Gastrocnemius medialis (tissue), 4 donors: ENCODE results near the gene STARD13. TPM values are rescaled to one million over a fixed set of nuclear protein-coding genes. Genes with fewer than 3 reads are reported as not detected.

Experiments used
- ATAC-seq, 2 donors: fragments of 150-250 bp; one replicate each; pipeline ENCODE4 v1.9.1; 2016
- DNase-seq, 2 donors: peaks; one replicate each; pipeline ENCODE4 v3.0.0-alpha.2; 2019
- H3K27ac ChIP-seq, 4 donors: fragments of 200-600 bp; sonication (generic); 1 replicate in 1 of 4; 2 replicates in 3 of 4; pipeline ENCODE4 v1.5.1; 2016 to 2018; ENCODE audit warnings: mild to moderate bottlenecking in 2 of 4, moderate library complexity in 1 of 4
- H3K27me3 ChIP-seq, 3 donors: fragments of 200-600 bp; sonication (generic) in 2 of 3; 1 replicate in 1 of 3; 2 replicates in 2 of 3; pipeline versions ENCODE4 v1.5.1 to v1.6.0; 2016 to 2019; ENCODE audit warnings: mild to moderate bottlenecking in 1 of 3, moderate library complexity in 1 of 3
- H3K36me3 ChIP-seq, 2 donors: fragments of 200-600 bp; sonication (generic) in 1 of 2; one replicate each; pipeline ENCODE4 v1.5.1; 2017 to 2018
- H3K4me1 ChIP-seq, 2 donors: fragments of 200-600 bp; sonication (generic) in 1 of 2; one replicate each; pipeline ENCODE4 v1.5.1; 2016 to 2017; ENCODE audit warnings: mild to moderate bottlenecking in 2 of 2
- H3K4me3 ChIP-seq, 4 donors: fragments of 200-600 bp; sonication (generic) in 3 of 4; 1 replicate in 1 of 4; 2 replicates in 3 of 4; pipeline ENCODE4 v1.5.1; 2016 to 2019; ENCODE audit warnings: mild to moderate bottlenecking in 2 of 4
- H3K9me3 ChIP-seq, 3 donors: fragments of 200-600 bp; sonication (generic) in 2 of 3; 1 replicate in 1 of 3; 2 replicates in 2 of 3; pipeline ENCODE4 v1.5.1; 2016 to 2019
- POLR2A ChIP-seq, 2 donors: fragments of 450-650 bp; IDR thresholded peaks; one replicate each; pipeline ENCODE4 v1.6.1; 2017; ENCODE audit warnings: antibody characterized with exemption in 2 of 2, mild to moderate bottlenecking in 2 of 2, moderate library complexity in 2 of 2
- in situ Hi-C, 4 donors: fragments of 200-750 bp; cut with MboI; loops; one replicate each; pipeline versions ENCODE4 v1.15.0 to v1.8.0; 2017; ENCODE audit warnings: low sequenced_read_pairs in 4 of 4
- intact Hi-C: fragments of 100-400 bp; cut with DNase I; formaldehyde crosslinking; loops from one replicate; pipeline ENCODE4 v1.15.1; 2023; ENCODE audit warnings: low total_unique reads
- total RNA-seq, 4 donors: library from RNA; depleted of rRNA; stranded (reverse); fragments of >200 nt; gene quantifications; one replicate each; pipeline versions ENCODE4 v1.1.0 to v1.2.3, GENCODE V29; 2016
- TF ChIP-seq, protein P1 (sequence below), 5 experiments: fragments of 450-650 bp in 3 of 5; fragments of 200-600 bp in 2 of 5; sonication (generic) in 2 of 5; IDR thresholded peaks in 4 of 5; conservative IDR thresholded peaks in 1 of 5; 1 replicate in 4 of 5; 2 replicates in 1 of 5; pipeline ENCODE4 v1.5.1; 2016 to 2019; ENCODE audit warnings: antibody characterized with exemption in 5 of 5, mild to moderate bottlenecking in 3 of 5, moderate library complexity in 3 of 5

Gene STARD13
- total RNA-seq, 4 donors from 2014 or later, result 7.7 to 19.3 (median 12.0) TPM

- H3K9me3 ChIP-seq, result no peaks in the 10 kb centered on the region
- H3K4me1 ChIP-seq, result peaks cover 12 to 42% of the 10 kb centered on the region in 2 donors
- no peak overlapping the region for H3K4me3 ChIP-seq
- no peak for DNase-seq
- TF ChIP-seq, protein P1, sequence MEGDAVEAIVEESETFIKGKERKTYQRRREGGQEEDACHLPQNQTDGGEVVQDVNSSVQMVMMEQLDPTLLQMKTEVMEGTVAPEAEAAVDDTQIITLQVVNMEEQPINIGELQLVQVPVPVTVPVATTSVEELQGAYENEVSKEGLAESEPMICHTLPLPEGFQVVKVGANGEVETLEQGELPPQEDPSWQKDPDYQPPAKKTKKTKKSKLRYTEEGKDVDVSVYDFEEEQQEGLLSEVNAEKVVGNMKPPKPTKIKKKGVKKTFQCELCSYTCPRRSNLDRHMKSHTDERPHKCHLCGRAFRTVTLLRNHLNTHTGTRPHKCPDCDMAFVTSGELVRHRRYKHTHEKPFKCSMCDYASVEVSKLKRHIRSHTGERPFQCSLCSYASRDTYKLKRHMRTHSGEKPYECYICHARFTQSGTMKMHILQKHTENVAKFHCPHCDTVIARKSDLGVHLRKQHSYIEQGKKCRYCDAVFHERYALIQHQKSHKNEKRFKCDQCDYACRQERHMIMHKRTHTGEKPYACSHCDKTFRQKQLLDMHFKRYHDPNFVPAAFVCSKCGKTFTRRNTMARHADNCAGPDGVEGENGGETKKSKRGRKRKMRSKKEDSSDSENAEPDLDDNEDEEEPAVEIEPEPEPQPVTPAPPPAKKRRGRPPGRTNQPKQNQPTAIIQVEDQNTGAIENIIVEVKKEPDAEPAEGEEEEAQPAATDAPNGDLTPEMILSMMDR (IDR thresholded peaks at IDR 0.05 in 4 of 5, conservative IDR thresholded peaks at IDR 0.05 in 1 of 5), result peak; percentile 84 to 98 (median 91)
- TF ChIP-seq POLR2A (IDR thresholded peaks at IDR 0.05), result no peak
- intact Hi-C loops, result loop anchor here (1.0 to 10.0 kb wide), 6 partner anchors 56 to 493 kb away; partner anchors contain the start of gene STARD13
- in situ Hi-C loops, result loop anchor here in 2 of 4 donors (10.0 to 25.0 kb wide), 3 partner anchors 256 to 483 kb away; no protein-coding TSS in a partner anchor
- H3K27me3 ChIP-seq, result no peaks in the 10 kb centered on the region
- peak overlapping the region; percentile 35 to 63 (median 46) for H3K27ac ChIP-seq
- H3K36me3 ChIP-seq, result no peaks in the 10 kb centered on the region
- peak; percentile 67 to 74 for ATAC-seq
These were observed 56.7 kb downstream of the STARD13 start for GRCh38 chr13:33228648-33229445.

DNA sequence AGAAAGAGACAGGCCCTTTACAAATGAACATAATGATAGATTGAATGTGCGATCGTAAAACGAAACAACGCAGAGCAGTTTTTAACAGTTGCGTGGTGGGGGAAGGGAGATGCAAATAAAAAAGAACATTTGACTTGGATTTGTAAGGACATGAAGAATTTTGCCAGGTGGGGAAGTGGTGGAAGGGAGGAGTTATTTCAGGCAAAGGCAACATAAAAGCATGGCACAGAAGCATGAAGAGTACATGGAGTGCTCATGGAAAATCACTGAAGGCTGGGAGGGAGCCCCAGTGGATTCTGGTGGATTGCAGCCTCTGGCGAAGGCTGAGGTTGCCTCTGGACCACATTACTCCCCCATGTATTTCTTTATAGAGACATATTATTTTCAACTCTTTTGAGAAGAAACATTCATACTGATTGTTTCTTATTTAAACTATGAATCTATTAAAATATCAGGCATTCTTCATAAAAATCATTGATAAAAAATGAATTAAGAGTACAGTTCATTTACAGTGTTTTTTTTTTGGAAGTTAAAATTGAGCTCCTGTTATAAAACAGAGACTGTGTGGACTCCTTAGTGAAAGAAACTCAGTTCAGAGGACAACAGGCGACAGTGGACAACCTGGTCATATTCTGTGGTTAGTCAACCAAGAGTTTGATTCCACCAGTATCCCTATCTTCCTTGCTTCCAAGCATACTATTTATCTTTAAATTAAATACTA, 57.5 kb downstream of the STARD13 start:
- Histone ChIP-seq H3K27me3 (no peaks in the 10 kb centered on the region), H3K27ac (peak overlapping the region; percentile 35 to 63 (median 46)), H3K4me3 (no peak overlapping the region), H3K9me3 (no peaks in the 10 kb centered on the region), H3K4me1 (peaks cover 12 to 42% of the 10 kb centered on the region in 2 donors), H3K36me3 (no peaks in the 10 kb centered on the region)
- intact Hi-C loops (loop anchor here (1.0 to 10.0 kb wide), 5 partner anchors 57 to 494 kb away; partner anchors contain the start of gene STARD13), in situ Hi-C loops (loop anchor here in 2 of 4 donors (10.0 to 25.0 kb wide), 3 partner anchors 257 to 484 kb away; no protein-coding TSS in a partner anchor)
- TF ChIP-seq, protein P1 (IDR thresholded peaks at IDR 0.05 in 4 of 5, conservative IDR thresholded peaks at IDR 0.05 in 1 of 5), result no peak
- TF ChIP-seq POLR2A (IDR thresholded peaks at IDR 0.05), result no peak
- peak; percentile 57 to 74 for ATAC-seq
- DNase-seq, result peak; percentile 25 to 32

DNA sequence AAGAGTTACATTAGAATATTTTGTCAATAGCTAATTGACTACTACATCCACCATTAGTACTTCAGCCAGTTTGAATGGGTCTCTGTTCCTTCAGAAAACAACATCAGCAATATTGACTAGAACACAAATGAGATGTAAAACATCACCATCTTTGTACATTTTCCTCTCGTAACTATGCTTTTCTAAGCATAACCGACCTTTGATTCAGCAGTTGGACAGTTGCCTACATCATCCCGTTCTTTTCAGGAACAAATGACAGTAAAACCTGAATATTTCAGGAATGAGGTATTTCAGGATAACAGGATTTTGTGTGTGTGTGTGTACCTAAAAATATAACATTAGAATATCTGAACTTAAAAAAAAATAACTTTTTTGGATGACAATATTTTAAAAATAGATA, 60.9 kb downstream of the STARD13 start:
- Histone ChIP-seq H3K4me3 (no peak overlapping the region), H3K27ac (no peak overlapping the region), H3K9me3 (no peaks in the 10 kb centered on the region), H3K36me3 (no peaks in the 10 kb centered on the region), H3K4me1 (peaks cover 7 to 34% of the 10 kb centered on the region in 2 donors), H3K27me3 (no peaks in the 10 kb centered on the region)
- TF ChIP-seq, protein P1 (IDR thresholded peaks at IDR 0.05 in 4 of 5, conservative IDR thresholded peaks at IDR 0.05 in 1 of 5), result no peak
- TF ChIP-seq POLR2A (IDR thresholded peaks at IDR 0.05), result no peak
- in situ Hi-C loops (loop anchor here in 2 of 4 donors (10.0 to 25.0 kb wide), 3 partner anchors 260 to 488 kb away; no protein-coding TSS in a partner anchor), intact Hi-C loops (loop anchor here (5.0 to 10.0 kb wide), 2 partner anchors 280 to 498 kb away; no protein-coding TSS in a partner anchor)
- no peak for ATAC-seq
- no peak for DNase-seq

- H3K27ac ChIP-seq, result no peak overlapping the region
- no peaks in the 10 kb centered on the region for H3K27me3 ChIP-seq
- peaks cover 7 to 32% of the 10 kb centered on the region in 2 donors for H3K4me1 ChIP-seq
- TF ChIP-seq POLR2A (IDR thresholded peaks at IDR 0.05), result no peak
- TF ChIP-seq, protein P1 (IDR thresholded peaks at IDR 0.05 in 4 of 5, conservative IDR thresholded peaks at IDR 0.05 in 1 of 5), result no peak
- no peak for ATAC-seq
- H3K36me3 ChIP-seq, result no peaks in the 10 kb centered on the region
- DNase-seq, result no peak
- in situ Hi-C loops (loop anchor here in 1 of 4 donors (10.0 kb wide), 1 partner anchor 261 kb away; no protein-coding TSS in a partner anchor), intact Hi-C loops (loop anchor here (10.0 kb wide), 1 partner anchor 281 kb away; no protein-coding TSS in a partner anchor)
- no peak overlapping the region for H3K4me3 ChIP-seq
- H3K9me3 ChIP-seq, result no peaks in the 10 kb centered on the region
These were observed 61.4 kb downstream of the STARD13 start for GRCh38 chr13:33224191-33224590.
